Cardiac muscle cell (in vitro differentiated cells and primary cell): ENCODE measurements around the gene INPP5F. TPM values are rescaled to one million over a fixed set of nuclear protein-coding genes. Genes with fewer than 3 reads are reported as not detected.

Source experiments
- DNase-seq, 2 donors: peaks; one replicate each; pipeline versions ENCODE4 v3.0.0 to v3.0.0-alpha.2; 2010 to 2017; ENCODE audit warnings: low read depth in 1 of 2, low spot score in 1 of 2
- H3K27ac ChIP-seq: fragments of 200-600 bp; sonication (generic); 2 replicates; pipeline ENCODE4 v1.5.1; 2016
- H3K27me3 ChIP-seq: fragments of 200-600 bp; sonication (generic); 2 replicates; pipeline ENCODE4 v1.6.0; 2016; ENCODE audit warnings: control low read depth
- H3K36me3 ChIP-seq: fragments of 200-600 bp; sonication (generic); 2 replicates; pipeline ENCODE4 v1.5.1; 2016; ENCODE audit warnings: control low read depth
- H3K4me1 ChIP-seq: fragments of 200-600 bp; sonication (generic); 2 replicates; pipeline ENCODE4 v1.8.1; 2017; ENCODE audit warnings: low read depth, mild to moderate bottlenecking, mixed run types
- H3K4me3 ChIP-seq: fragments of 200-600 bp; sonication (generic); 2 replicates; pipeline ENCODE4 v1.5.1; 2016; ENCODE audit warnings: mild to moderate bottlenecking
- H3K9me3 ChIP-seq: fragments of 200-600 bp; sonication (generic); 2 replicates; pipeline ENCODE4 v1.5.1; 2017; ENCODE audit warnings: low read depth, mild to moderate bottlenecking, control low read depth
- polyA plus RNA-seq: library from polyadenylated mRNA; unstranded; fragments of >200 nt; fragmentation: Nextera tagmentation; extraction: Ambion mirVana; gene quantifications from 2 replicates; pipeline ENCODE4 v1.2.1, GENCODE V29; 2016
- total RNA-seq: library from RNA; depleted of rRNA; stranded (reverse); fragments of >200 nt; gene quantifications from 2 replicates; pipeline ENCODE4 v1.2.3, GENCODE V29; 2016
- TF ChIP-seq, protein P1 (sequence below): IDR thresholded peaks from 2 replicates; pipeline ENCODE4 v1.5.1; 2012; ENCODE audit warnings: low read depth, mild to moderate bottlenecking, low read length

The INPP5F gene
- total and polyA plus RNA-seq, 2 experiments from 2014 or later = 10.2 to 15.7 TPM

DNA sequence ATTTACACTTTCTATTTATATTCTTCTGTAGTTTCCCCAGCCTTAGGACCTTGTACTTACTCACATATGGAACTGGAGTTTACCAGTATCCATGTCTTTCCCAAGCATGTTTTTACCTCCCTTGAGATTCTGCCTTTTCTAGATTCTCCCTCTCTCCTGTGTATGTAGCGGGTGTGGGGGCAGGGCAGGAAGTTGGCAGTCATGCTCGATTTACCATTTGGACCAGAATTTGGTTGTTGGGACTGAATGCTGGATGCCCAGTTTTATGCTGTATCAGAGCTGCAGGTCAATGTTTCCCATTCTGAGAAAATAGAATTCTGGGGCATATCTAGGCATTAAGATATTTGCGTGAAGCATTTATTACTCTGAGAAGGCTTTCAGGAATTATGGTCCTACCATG is 14.2 kb downstream of the INPP5F start:
- Histone ChIP-seq H3K36me3 (no peaks in the 10 kb centered on the region), H3K4me3 (no peak overlapping the region), H3K27me3 (no peaks in the 10 kb centered on the region), H3K4me1 (peaks cover 23% of the 10 kb centered on the region), H3K9me3 (no peaks in the 10 kb centered on the region), H3K27ac (no peak overlapping the region)
- TF ChIP-seq, protein P1, sequence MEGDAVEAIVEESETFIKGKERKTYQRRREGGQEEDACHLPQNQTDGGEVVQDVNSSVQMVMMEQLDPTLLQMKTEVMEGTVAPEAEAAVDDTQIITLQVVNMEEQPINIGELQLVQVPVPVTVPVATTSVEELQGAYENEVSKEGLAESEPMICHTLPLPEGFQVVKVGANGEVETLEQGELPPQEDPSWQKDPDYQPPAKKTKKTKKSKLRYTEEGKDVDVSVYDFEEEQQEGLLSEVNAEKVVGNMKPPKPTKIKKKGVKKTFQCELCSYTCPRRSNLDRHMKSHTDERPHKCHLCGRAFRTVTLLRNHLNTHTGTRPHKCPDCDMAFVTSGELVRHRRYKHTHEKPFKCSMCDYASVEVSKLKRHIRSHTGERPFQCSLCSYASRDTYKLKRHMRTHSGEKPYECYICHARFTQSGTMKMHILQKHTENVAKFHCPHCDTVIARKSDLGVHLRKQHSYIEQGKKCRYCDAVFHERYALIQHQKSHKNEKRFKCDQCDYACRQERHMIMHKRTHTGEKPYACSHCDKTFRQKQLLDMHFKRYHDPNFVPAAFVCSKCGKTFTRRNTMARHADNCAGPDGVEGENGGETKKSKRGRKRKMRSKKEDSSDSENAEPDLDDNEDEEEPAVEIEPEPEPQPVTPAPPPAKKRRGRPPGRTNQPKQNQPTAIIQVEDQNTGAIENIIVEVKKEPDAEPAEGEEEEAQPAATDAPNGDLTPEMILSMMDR = no peak
- no peak for DNase-seq

DNA sequence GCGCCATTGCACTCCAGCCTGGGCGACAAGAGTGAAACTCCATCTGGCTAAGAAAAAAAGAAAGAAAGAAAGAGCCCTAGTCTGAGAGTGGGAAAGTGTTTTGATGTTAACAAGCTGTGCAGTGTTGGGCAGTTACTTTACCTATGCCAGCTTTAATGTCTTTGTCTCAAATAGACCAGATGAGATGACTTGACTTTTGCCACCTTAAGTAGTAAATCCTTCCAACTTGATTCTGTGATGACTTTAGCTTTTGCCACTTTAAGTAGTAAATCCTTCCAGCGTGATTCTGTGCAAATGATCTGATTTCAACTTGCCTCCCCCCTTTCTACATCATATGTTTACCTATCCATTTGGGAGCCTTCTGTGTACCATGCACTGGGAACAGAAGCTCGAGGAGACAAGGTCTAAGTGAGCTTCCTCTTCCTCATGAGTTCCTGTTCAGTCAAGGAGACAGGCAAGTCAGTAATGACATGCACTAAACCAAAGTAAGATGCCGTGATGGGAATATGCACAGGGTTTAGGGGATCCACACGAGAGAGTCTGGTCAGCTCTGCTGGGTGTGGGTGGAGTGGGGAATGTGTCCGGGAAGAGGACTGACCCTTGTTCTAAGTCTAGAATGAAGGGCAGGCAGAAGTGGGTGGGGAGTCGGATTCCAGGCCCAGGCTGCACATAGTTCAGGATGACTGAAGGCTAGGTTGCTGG is 17.2 kb downstream of the INPP5F start:
- no peaks in the 10 kb centered on the region for H3K36me3 ChIP-seq
- H3K9me3 ChIP-seq = no peaks in the 10 kb centered on the region
- H3K27me3 ChIP-seq = no peaks in the 10 kb centered on the region
- peak overlapping the region; percentile 62 for H3K27ac ChIP-seq
- TF ChIP-seq, protein P1 = no peak
- H3K4me1 ChIP-seq = peaks cover 14% of the 10 kb centered on the region
- peak; percentile 23 to 44 for DNase-seq
- H3K4me3 ChIP-seq = no peak overlapping the region

DNA sequence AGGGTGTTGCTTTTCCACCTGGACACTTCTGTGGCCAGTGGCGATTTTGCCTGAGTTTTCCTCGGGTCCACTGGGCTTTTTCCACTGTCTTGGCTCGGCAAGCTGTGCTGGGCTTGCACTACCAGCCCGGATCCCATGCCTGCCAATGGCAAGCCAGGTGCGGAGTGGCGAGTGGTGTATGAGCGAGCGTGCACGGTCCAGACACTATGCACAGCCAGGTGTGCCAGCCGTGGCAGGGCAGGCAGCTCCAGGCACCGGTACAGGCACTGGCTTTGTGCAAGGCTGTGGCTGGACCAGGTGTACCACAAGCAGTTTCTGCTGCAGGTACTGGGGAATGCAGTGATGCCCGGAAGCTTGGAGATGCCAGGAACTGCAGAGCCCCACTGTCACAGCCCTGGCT is 22.1 kb downstream of the INPP5F start:
- H3K9me3 ChIP-seq = no peaks in the 10 kb centered on the region
- DNase-seq = no peak
- H3K27ac ChIP-seq = no peak overlapping the region
- H3K27me3 ChIP-seq = no peaks in the 10 kb centered on the region
- peaks cover 14% of the 10 kb centered on the region for H3K4me1 ChIP-seq
- H3K4me3 ChIP-seq = no peak overlapping the region
- H3K36me3 ChIP-seq = no peaks in the 10 kb centered on the region
- TF ChIP-seq, protein P1 = no peak

DNA sequence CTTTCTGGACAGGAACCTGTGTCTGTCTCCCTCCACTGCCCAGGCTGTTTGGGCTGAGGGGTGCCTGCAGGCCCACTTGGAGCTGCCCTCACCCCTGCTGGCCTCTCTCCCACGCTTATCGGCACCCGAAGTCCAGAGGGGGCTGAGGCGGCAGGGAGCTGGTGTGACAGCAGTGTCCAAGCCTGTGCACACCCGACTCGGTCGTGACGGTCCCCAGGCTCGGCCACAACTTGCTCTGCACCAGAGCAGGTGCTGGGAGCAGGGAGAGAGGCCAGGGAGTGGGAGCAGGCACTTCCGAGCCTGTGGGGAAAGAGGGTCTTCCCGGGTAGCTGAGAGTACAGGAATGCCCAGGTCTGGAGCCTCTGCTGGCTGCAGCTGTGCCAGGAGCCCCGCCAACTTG is 23.0 kb downstream of the INPP5F start:
- peaks cover 8% of the 10 kb centered on the region for H3K4me1 ChIP-seq
- TF ChIP-seq, protein P1 = no peak
- no peak overlapping the region for H3K4me3 ChIP-seq
- DNase-seq = no peak
- H3K9me3 ChIP-seq = no peaks in the 10 kb centered on the region
- no peaks in the 10 kb centered on the region for H3K36me3 ChIP-seq
- no peaks in the 10 kb centered on the region for H3K27me3 ChIP-seq
- no peak overlapping the region for H3K27ac ChIP-seq

DNA sequence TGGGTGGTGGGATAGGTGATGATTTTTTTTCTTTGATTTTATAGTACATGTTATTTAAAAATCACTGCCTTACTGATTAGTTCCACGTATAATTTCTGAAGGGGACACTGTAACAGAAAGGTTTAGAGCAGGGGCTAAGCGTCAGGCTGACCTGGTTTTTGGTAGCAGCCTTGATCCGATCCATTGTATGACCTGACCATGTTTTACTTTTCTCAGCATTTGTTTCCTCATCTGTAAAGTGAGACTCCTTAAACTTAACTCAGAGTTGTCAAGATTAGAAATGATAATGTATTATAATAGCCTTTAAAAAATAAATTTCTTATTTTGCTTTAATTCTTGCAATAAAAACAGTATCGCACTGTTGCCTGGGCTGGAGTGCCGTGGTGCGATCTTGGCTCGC is 23.6 kb downstream of the INPP5F start:
- Histone ChIP-seq H3K27me3 (no peaks in the 10 kb centered on the region), H3K9me3 (no peaks in the 10 kb centered on the region), H3K36me3 (no peaks in the 10 kb centered on the region), H3K4me3 (no peak overlapping the region), H3K4me1 (peaks cover 8% of the 10 kb centered on the region), H3K27ac (no peak overlapping the region)
- no peak for DNase-seq
- TF ChIP-seq, protein P1 = no peak
